Globus pallidus (tissue), 1 donor: ENCODE results near the gene PMM1.
"Not testable (repeated sequence)": the region's sequence is repeated elsewhere in the genome, so short reads cannot be mapped to it uniquely, and the experiment has no call there.

Experiments used
- DNase-seq: peaks from one replicate; pipeline ENCODE4 v3.0.0-alpha.2; 2015; ENCODE audit warnings: low spot score

PMM1 gene

DNA sequence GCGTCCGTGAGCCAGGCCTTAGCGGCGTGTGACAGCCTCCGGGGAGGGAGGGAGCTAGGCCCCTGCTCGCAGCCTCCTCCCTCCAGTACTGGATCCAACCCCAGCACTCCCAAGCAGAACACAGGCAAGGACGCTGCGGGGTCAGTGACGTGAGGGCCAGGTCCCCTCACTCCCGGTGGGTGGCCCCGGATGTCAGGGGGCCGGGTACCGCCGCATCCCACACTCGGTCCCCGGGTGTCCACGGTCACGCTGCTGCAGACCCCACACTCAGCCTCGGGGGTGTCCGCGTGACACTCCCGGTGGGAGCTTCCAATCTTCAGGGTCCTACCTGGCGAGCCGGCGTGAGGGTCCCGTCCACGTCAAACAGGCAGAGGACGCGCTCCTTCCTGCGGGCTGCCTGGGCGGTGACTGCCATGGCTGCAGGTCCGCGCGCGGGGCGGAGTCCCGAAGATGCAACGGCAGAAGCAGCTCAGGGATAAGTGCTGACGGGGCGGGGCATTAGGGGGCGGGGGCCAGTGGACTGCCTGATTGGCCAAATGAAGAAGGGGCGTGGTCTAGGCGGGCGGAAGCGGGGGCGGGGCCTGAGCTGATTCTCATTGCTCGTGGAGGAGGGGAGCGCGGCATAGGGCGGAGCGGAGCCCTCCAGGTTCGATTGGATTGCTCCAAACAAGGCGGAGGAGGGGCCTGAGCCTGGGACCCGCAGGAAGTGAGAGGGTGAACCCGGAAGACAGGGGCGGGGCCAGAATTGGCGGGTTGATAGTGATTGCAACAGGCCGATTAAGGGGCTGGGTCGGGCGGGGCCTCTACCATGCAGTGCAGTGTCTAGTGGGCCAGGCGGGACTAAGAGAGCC lies at the start of gene PMM1:
TSS of gene PMM1 (minus strand) at position 450 of the 851 bp plus-strand sequence. CDS start at position 415, 35 bp downstream.
- peak; percentile 100 for DNase-seq

DNA sequence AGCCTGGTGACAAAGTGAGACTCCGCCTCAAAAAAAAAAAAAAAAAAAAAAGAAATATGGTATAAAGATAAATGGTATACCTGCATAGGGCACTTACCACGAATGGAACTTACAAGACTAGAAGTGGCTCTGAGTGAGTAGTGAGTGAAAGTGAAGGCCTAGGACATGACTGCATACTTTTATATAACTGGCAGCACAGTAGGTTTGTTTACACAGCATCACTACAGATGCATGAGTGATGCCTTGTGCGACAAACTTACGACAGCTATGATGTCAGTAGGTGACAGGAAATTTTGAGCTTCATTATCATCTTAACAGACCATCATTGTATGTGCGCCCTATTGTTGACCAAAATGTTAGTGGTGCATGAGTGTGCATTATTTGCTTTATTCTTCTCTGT lies 49.1 kb upstream of the PMM1 start:
- DNase-seq, result no peak

- no peak for DNase-seq
Observed at GRCh38 chr22:41638124-41638523, 48.5 kb upstream of the PMM1 start.

DNA sequence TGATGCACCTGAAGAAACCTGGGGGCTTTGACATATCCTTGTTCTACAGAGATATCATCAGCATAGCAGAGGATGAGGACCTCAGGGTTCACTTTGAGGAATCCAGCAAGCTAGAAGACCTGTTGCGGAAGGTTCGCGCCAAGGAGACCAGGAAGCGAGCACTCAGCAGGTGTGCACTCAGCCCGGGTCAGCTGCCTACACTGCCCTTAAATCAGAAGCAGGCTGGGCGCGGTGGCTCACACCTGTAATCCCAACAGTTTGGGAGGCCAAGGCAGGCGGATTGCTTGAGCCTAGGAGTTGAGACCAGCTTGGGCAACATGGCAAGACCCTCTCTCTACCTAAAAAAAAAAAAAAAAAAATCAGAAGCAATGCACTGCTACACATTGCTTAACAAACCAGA lies 48.0 kb upstream of the PMM1 start:
- not testable (repeated sequence) for DNase-seq

GRCh38 chr22:41636467-41636866 lies 46.8 kb upstream of the PMM1 start:
- DNase-seq, result no peak

- not testable (repeated sequence) for DNase-seq
Observed at GRCh38 chr22:41634610-41635009, 45.0 kb upstream of the PMM1 start.

- DNase-seq, result not testable (repeated sequence)
Observed at GRCh38 chr22:41631615-41632014, 42.0 kb upstream of the PMM1 start.

GRCh38 chr22:41631115-41631514 lies 41.5 kb upstream of the PMM1 start:
- DNase-seq, result not testable (repeated sequence)

DNA sequence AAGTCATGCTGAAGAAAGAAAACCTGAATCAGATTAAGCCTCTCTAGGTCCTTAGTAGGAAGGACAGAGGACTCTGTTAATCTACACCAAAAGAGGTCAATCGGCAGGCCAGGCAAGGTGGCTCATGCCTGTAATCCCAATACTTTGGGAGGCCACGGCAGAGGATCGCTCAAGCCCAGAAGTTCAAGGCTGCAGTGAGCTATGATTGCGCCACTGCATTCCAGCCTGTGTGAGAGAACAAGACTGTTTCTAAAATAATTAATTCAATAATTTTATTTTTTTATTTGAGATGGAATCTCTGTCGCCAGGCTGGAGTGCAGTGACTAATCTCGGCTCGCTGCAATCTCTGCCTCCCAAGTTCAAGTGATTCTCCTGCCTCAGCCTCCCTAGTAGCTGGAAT lies 35.9 kb upstream of the PMM1 start:
- DNase-seq, result no peak

GRCh38 chr22:41621911-41622179 lies 32.2 kb upstream of the PMM1 start:
- no peak for DNase-seq

DNA sequence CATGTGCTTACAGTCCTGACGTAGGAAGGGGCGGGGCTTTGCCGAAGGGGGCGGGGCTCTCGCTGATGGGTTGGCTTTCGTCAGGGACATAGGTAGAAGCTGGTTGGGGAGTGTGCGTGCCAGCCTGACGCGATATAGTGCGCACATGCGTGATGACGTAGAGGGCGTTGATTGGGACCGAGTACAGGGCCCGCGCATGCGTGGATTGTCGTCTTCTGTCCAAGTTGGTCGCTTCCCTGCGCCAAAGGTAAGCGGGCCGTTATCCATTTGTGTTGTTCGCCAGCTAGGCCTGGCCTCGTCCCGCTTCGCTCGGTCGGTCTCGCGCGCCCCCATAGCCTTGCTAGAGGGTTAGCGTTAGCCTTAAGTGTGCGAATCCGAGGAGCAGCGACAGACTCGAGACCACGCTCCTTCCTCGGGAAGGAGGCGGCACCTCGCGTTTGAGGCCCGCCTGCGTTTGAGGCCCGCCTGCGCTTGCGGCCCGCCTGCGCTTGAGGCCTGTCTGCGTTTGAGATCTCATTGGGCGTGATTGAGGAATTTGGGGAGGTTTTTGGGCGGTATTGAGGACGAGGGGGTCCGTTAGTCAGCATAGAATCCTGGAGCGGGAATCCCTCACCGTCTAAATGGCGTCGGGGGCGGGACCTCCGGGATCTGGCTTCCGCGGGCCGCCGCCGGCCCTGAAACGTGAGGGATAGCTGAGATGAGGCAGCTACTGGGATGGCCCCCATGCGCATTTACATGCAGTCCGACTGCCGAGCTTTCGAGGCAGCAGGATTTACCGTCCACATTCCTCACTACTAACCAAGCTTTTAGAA lies 31.7 kb upstream of the PMM1 start, which contains the start of gene XRCC6:
TSS of gene XRCC6 (plus strand) at position 197 of the 812 bp plus-strand sequence. CDS start 710 bp downstream, outside the sequence.
- DNase-seq, result peak; percentile 100

DNA sequence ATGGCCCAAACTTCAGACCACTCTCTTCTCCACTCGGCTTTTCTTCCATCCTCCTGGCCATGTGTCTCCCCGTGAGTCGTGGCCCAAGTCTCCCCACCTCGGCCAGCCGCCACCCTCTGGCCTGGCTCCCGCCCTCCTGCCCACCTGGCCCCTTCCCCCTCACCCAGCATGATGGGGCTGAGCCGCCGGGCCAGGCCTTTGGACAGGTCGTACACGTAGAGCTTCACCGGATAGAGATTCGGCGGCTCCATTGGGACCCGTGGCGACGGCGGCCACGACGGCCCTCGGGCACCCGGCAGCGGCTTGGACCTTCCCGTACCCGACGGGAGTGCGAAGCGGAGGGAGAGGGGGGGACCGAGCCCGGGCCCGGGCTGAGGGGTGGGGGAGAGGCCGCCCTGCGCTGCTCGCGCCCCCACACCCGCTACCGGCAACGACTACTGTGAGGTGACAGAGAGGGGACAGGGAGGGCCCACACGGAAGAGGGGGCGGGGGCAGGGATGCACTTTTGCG lies 31.0 kb upstream of the PMM1 start, which contains the start of gene DESI1:
TSS of gene DESI1 (minus strand) at position 455 of the 510 bp plus-strand sequence. CDS start at position 251, 204 bp downstream.
- DNase-seq, result no peak

GRCh38 chr22:41619979-41620588 lies 30.4 kb upstream of the PMM1 start:
- peak; percentile 17 for DNase-seq

DNA sequence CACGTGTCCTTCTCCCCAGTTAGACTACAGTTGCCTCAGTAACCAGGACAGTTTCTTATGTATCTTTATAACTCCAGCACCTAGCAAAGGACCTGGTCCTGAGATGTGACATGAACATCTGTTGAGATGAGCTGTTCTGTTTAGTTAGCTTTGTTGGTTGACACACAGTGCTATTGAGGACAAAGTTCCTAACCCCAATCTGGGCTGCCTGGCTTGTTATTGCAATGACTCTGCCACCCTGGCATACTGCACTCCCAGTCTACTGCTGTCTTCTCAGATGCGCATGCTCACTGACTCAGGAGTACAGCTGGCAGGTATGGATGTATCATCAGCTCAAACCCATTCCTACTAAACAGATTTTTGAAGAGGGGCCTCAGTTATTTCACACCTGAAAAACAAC lies 23.8 kb upstream of the PMM1 start:
- DNase-seq, result no peak

GRCh38 chr22:41612603-41613306 lies 23.1 kb upstream of the PMM1 start:
- no peak for DNase-seq

GRCh38 chr22:41608386-41608785 lies 18.7 kb upstream of the PMM1 start:
- DNase-seq, result no peak

GRCh38 chr22:41603873-41604332 lies 14.3 kb upstream of the PMM1 start:
- DNase-seq, result no peak

- no peak for DNase-seq
Observed at GRCh38 chr22:41600976-41601375, 11.3 kb upstream of the PMM1 start.

GRCh38 chr22:41598891-41599635 lies 9.4 kb upstream of the PMM1 start:
- no peak for DNase-seq

- no peak for DNase-seq
Observed at GRCh38 chr22:41598081-41598480, 8.4 kb upstream of the PMM1 start.

- DNase-seq, result no peak
Observed at GRCh38 chr22:41597635-41597953, 8.0 kb upstream of the PMM1 start.
